Measurements from ENCODE around the gene PHKG2.

The PHKG2 gene

GRCh38 chr16:30777591-30778297 is 29.5 kb downstream of the PHKG2 start:
- no peak for DNase-seq

DNA sequence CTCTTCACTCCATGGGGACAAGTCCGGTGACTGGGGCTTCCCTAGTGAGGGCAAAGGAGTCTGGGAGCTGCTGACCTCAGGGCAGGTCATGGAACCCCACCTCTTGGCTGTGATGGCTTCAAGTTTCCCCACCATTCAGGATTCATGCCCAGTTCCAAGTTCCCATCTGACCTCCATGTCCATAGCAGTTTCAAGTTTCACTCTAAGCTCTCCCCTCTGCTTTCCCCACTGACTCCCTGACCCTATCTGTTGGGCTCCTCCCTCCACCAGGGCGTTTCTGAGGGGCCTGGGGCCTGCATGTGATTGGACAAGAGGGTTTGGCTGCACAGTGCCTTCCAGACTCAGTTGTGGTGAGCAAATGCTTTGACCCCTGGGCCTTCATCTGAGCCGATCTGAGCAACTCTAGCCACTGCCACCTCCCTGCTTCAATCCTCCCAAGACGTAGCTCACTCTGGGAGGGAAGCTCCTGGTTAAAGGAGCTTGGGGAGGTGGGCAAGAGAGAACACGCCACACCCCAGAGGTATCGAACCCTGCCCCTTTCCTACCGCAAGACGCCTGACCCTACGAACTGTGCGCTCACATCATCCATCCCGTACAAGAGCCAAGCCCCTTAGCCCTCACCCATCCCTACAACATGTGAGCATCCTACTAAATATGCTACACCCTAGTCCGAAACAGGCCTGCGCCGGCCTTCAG is 30.5 kb downstream of the PHKG2 start:
- no peak for DNase-seq

DNA sequence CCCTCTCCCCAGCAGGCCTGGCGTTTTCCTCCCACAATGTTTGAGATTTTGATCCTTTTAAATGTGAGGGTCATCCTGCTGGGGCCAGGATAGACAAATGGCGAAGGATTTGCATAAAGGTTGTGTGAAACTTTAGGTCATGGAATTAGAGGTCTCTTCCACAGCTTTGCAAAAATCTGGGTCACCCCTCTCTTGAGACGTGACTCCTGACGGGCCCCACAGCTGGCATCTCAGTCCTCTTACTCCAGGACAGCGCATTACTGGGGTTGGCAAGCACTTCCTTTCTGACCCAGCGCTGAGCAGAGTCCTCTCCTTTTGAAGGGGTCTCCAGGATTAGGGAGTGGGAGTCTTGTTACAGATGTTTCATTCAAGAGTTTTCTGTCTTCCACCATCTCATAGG is 31.4 kb downstream of the PHKG2 start:
- DNase-seq: no peak

DNA sequence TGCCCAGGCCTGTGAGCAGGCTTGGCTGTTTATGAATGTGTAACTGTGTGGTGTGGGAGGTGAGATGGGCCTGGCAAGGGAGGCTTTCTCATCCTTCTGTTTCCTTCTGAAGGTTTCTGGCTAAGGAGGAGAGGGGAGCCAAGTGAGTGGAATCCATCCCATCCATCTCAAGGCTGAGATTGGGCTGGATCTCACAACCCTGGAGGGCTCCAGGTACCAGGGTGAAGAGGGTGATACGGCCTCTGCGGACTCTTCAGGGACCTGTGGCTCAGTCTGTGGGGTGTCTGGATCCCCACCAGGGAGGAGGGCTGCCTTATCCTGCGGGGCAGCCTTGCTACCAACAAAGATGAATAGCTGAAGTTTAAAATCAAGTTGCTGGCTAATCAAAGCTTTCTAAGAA is 31.8 kb downstream of the PHKG2 start:
- DNase-seq: no peak

DNA sequence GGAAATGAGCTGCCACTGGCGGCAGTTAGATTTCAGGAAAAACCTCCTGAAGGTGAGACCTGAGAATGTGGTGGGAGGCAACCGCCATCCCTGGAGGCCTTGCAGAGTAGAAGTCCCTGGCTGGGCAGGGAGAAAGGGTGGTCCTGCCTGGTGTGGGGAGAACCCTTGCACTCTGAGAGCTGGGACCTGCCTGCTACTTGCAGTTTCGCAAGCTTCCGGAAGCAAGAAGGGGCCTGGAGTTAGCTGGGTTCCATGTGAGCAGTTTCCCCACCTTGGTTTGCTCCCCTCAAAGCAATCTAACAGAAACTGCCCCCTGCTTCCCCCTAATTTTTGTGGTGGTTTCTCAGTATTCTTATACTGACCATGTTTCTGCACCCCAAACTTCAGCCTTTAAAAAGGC is 32.3 kb downstream of the PHKG2 start:
- DNase-seq: no peak

- DNase-seq: no peak
Observed at GRCh38 chr16:30782486-30783279, 34.5 kb downstream of the PHKG2 start.

- DNase-seq: no peak
Observed at GRCh38 chr16:30783280-30784109, 35.3 kb downstream of the PHKG2 start.

GRCh38 chr16:30784215-30784614 is 36.0 kb downstream of the PHKG2 start:
- DNase-seq: no peak

GRCh38 chr16:30785126-30786106 is 37.2 kb downstream of the PHKG2 start:
- DNase-seq: no peak

DNA sequence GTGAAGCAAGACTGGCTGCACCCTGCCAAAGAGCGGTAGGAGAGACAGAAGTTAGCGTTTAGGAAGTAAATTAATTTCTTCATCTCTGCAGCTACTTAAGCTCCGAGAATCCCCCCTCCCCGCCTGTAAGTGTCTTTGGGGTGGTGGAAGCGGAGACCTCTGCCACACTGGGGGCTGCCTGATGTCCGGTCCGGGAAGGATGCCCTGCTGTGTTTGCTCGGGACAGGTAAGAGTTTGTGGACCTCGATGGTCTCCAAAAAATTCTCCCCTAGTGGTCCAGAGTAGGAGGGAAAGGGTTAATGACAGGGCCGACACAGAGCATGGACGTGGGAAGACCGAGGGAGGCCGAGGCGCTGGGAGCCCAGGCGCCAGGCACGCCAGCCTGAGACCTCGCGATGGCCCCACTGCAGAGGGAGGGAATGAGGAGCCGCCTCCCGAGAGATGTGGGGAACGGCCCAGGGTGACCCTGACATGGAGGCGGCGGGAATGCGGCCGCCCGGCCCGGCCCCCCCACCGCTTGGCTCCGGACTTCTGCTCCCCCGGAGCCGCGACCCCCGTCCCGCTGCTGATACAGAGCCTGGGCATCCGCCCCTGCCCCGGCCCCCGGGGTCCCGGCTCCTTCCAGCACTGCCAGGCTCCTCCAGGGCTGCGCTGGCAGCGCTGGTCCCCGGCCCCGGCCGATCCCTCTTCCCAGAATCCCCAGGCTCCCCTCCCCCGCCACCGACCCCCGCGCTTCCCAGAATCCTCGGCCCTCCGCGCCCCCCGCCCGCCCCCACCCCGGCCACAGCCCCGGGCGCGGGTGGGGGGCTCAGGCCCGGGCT is 38.1 kb downstream of the PHKG2 start:
- no peak for DNase-seq

DNA sequence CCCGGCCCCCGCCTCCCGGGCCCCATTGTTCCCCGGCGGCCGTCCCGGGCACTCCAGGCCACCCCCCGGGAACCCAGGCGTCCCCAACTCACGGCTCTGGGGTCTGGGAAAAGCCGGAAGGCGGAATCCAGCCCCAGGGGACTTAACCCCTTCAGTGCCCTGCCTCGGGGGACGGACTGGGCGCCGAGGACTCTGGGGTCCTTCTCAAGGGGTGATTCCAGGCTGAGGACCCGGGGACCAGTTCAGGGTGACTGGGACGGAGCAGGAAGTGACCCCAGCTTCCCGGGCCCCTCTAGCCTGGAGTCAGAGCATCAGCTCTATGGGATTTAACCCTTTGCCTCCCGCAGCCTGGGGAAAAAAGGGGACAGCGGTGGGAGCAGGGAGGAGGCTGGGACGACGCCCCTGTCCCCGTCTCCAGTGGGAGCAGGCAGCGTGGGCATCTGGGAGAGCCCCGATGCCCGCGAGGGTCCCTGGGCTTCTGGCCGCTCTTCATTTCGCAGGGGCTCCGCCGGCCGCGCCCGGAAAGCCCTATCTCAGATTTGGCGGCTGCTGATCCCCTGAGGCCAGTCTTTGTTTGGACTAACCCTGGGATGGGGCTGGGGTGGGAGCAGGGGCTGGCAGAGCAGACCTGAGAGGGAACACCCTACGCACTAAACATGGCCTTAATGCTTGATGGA is 38.8 kb downstream of the PHKG2 start, which contains the start of gene ZNF629:
Gene ZNF629 (minus strand): TSS at position 270 of the 677 bp plus-strand sequence. CDS start 2,723 bp downstream, outside the sequence.
- peak; percentile 62 for DNase-seq

DNA sequence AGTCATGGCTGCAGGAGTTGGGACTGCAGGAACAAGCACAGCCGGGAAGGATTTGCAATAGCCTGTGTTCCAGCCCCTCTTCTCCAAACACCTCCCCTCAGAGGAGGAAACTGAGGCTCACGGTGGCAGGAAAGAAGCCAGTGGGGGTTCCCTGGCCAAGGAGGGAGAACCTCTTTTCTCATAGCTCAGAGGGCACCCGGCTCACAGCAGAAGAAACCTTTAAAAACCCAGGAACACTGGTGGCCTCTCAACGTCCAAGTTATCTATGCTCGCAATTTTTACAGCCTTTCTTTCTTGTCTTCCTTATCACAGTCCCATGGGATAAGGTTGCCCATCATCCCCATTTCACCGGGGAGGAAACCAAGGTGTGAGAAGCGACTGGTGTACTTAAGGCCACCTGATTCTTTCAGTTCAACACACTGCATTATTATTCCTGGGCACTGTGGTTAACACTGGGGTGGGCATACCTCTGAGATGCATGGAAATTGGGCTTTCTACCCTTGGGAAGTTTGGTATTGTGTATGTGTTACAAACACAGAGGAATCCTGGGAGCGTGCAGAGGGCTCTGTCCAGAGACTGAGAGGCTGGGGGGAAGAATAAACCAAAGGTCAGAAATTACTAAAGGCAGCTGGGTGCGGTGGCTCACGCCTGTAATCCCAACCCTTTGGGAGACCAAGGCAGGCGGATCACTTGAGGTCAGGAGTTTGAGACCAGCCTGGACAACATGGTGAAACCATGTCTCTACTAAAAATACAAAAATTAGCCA is 39.6 kb downstream of the PHKG2 start:
- no peak for DNase-seq

- no peak for DNase-seq
Observed at GRCh38 chr16:30793508-30794069, 45.4 kb downstream of the PHKG2 start.

GRCh38 chr16:30794634-30795033 is 46.4 kb downstream of the PHKG2 start:
- DNase-seq: no peak

DNA sequence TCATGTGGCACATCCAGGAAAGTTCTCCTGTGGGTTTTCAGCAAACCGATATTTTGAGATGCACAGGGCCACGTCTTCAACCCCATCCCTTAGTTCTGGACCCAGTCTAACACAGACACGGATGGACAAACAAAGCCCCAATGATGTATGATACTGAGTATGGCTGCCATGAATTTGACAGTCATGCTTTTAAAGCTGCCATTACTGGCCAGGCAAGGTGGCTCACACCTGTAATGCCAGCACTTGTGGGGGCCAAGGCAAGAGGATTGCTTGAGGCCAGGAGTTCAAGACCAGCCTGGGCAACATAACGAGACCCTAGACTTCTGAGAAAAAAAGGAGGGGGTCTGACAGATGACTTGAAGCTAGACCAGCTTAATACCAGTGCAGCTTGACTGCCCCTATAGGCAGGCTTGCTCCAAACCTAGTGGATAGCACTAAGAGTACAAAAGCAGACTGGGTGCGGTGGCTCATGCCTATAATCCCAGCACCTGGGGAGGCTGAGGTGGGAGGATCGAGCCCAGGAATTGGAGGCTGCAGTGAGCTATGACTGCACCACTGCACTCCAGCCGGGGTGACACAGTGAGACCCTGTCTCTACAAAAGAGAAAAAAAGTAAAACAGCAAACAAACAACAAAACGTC is 49.6 kb downstream of the PHKG2 start:
- no peak for DNase-seq

Measured in NCI-H510A treated with DMSO at 0.1 percent for 48 hours (cell line).